Muscle of leg (tissue), 11 donors: Measurements from ENCODE around the gene TIPIN. TPM values are rescaled to one million over a fixed set of nuclear protein-coding genes. Genes with fewer than 3 reads are reported as not detected.
"Not testable (repeated sequence)": the region's sequence is repeated elsewhere in the genome, so short reads cannot be mapped to it uniquely, and the experiment has no call there.

Experiments used
- DNase-seq: peaks from one replicate; pipeline ENCODE4 v3.0.0; 2013
- H3K27ac ChIP-seq: one replicate; pipeline ENCODE4 v1.5.1; 2013; ENCODE audit warnings: mild to moderate bottlenecking, low read length, control low read depth
- H3K27me3 ChIP-seq: one replicate; pipeline ENCODE4 v1.6.1; 2013; ENCODE audit warnings: low read length; ENCODE audit not compliant: control insufficient read depth, insufficient read depth
- H3K36me3 ChIP-seq: one replicate; pipeline ENCODE4 v1.6.1; 2013; ENCODE audit warnings: low read length; ENCODE audit not compliant: control insufficient read depth, insufficient read depth
- H3K4me1 ChIP-seq: one replicate; pipeline ENCODE4 v1.6.1; 2013; ENCODE audit warnings: low read length; ENCODE audit not compliant: control insufficient read depth, insufficient read depth
- H3K4me3 ChIP-seq: one replicate; pipeline ENCODE4 v1.5.1; 2013; ENCODE audit warnings: low read length, control low read depth
- H3K9me3 ChIP-seq: replicated peaks from 2 replicates; pipeline ENCODE4 v1.6.1; 2013; ENCODE audit warnings: low read depth, low read length; ENCODE audit not compliant: control insufficient read depth
- WGBS: methylation state at CpG from one replicate; pipeline ENCODE4 v1.1.5; 2013; ENCODE audit warnings: missing lambda C conversion rate; ENCODE audit not compliant: insufficient coverage; 5-methylcytosine and 5-hydroxymethylcytosine counted together
- polyA plus RNA-seq, 8 donors: library from polyadenylated mRNA; unstranded; fragments of 120-200 nt; gene quantifications; one replicate each; pipeline versions ENCODE4 v1.2.1 to v1.2.3, GENCODE V29; 2013; ENCODE audit warnings: inconsistent platforms in 1 of 8, low replicate concordance in 1 of 8; ENCODE audit not compliant: insufficient read length in 8 of 8, insufficient read depth in 1 of 8
- total RNA-seq: library from RNA; stranded (reverse); fragments of 120-200 nt; gene quantifications from one replicate; pipeline ENCODE4 v1.2.4, GENCODE V29; 2013

The TIPIN gene
- total and polyA plus RNA-seq, 9 donors = 9.1 to 12.7 (median 11.0) TPM

DNA sequence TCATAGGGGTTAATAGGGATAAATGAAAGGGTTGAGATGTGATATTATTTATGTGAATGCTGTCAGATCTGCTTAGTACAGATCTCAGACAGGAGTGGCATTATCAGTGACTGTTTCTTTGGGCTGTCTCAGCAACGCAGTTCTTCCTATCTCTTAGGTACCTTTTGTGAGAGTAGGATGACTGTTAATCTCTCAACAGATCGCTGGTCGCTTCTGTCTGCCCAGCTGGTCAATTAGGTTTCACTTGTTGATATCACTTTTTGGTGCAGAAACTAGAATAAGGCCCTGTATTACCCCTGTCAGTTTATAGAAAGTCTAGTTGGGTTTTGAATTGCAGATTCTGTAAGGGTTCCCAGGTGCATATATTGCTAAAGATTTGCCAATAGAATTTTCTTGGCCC lies 46.7 kb downstream of the TIPIN start:
- Histone ChIP-seq H3K27me3 (no peaks in the 10 kb centered on the region), H3K4me1 (no peaks in the 10 kb centered on the region), H3K4me3 (no peak overlapping the region), H3K9me3 (no peaks in the 10 kb centered on the region), H3K27ac (no peak overlapping the region), H3K36me3 (peaks cover 55% of the 10 kb centered on the region)
- WGBS = 100% methylated on average over 2 of the region's 3 CpGs
- no peak for DNase-seq

DNA sequence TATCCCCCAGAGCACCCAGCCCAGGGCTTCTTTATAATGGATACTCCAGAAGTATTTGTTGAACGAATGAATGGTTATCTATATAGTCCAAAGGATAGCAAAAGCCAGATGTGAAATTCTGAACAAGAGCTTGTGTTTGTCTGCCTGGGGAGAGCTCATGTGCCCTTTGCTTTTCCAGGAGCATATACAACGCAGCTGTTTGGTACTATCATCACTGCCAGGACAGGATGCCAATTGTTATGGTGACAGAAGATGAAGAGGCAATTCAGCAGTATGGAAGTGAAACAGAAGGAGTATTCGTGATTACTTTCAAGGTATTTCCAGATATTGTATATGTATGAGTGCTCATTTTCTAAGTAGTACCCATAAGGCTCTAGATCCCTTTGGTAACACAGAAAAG lies 48.0 kb downstream of the TIPIN start:
- H3K4me1 ChIP-seq = no peaks in the 10 kb centered on the region
- no peaks in the 10 kb centered on the region for H3K27me3 ChIP-seq
- WGBS = 72% methylated on average over 2 of the region's 3 CpGs
- no peaks in the 10 kb centered on the region for H3K9me3 ChIP-seq
- peak; percentile 54 for DNase-seq
- H3K36me3 ChIP-seq = peaks cover 47% of the 10 kb centered on the region
- H3K27ac ChIP-seq = no peak overlapping the region
- H3K4me3 ChIP-seq = no peak overlapping the region

DNA sequence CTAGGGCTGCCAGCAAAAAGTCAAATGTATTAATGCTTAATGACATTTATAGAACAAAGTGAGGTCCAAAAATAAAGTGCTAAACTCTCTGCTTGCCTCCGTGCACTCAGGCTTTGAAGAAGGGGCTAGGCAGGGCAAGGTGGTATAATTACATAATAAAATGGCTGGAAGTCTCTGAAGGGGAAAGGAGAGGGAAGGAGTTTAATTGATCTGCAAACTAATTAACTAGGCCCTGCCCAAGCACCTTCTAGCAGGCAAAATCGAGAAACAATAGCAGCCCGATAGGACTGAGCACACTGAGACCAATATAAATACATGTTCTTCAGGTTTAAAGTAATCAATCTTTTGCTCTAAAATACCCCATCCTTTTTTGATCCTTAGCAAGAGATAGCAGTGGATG lies 50.1 kb downstream of the TIPIN start:
- Histone ChIP-seq H3K4me1 (no peaks in the 10 kb centered on the region), H3K4me3 (no peak overlapping the region), H3K27ac (no peak overlapping the region), H3K36me3 (peaks cover 34% of the 10 kb centered on the region), H3K9me3 (no peaks in the 10 kb centered on the region), H3K27me3 (no peaks in the 10 kb centered on the region)
- no peak for DNase-seq
- WGBS = no CpG with 5 or more reads among the region's 3 CpGs

DNA sequence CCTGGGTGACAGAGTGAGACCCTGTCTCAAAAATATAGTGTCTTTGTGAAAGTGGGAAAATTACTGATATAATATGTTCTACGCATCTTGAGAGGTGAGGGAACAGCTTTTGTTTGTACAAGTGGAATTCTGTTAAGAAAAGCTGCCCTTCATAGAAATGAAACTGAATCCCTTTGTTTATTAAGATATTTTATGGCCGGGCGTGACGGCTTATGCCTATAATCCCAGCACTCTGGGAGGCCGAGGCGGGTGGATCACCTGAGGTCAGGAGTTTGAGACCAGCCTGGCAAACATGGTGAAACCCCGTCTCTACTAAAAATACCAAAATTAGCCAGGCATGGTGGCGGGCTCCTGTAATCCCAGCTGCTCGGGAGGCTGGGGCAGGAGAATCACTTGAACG lies 52.1 kb downstream of the TIPIN start:
- WGBS = 96% methylated on average over 3 of the region's 10 CpGs
- not testable (repeated sequence) for H3K27me3 ChIP-seq, H3K4me1 ChIP-seq, DNase-seq, H3K27ac ChIP-seq, H3K4me3 ChIP-seq, H3K9me3 ChIP-seq
- H3K36me3 ChIP-seq = peaks cover 26% of the 10 kb centered on the region

DNA sequence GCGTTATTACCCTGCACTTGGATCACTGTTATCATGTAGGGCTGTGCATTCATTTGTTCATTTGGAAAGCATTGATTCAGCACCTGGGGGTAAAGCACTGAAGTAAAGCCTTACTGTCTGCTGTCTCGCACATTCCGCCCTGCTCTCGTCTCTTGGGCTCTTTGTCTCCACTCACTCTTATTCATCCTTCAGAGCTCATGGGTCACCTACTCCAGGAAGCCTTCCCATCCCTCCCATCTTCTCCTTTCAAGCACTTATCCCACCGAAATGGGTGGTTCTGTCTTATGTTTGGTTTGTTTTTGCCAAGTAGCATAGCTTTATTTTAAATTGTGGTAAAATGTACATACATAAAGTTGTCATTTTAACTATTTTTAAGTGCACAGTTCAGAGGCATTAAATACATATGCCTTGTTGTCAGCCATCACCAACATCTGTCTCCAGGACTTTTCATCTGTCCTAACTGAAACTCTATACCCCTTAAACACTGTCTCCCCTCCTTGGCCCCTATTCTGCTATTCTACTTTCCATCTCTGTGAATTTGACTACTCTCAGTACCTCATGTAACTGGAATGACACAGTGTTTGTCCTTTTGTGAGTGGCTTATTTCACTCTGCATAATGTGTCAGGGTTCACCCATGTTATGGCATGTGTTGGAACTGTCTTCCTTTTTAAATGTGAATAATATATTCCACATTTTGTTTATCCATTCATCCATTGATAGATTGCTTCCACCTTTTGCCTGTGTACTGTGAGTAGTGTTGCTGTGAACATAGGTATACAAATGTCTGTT lies 53.8 kb downstream of the TIPIN start:
- no peak for DNase-seq
- H3K9me3 ChIP-seq = no peaks in the 10 kb centered on the region
- no peaks in the 10 kb centered on the region for H3K4me1 ChIP-seq
- H3K27ac ChIP-seq = no peak overlapping the region
- no peak overlapping the region for H3K4me3 ChIP-seq
- peaks cover 18% of the 10 kb centered on the region for H3K36me3 ChIP-seq
- 92% methylated on average over 1 of the region's 5 CpGs for WGBS
- H3K27me3 ChIP-seq = no peaks in the 10 kb centered on the region

DNA sequence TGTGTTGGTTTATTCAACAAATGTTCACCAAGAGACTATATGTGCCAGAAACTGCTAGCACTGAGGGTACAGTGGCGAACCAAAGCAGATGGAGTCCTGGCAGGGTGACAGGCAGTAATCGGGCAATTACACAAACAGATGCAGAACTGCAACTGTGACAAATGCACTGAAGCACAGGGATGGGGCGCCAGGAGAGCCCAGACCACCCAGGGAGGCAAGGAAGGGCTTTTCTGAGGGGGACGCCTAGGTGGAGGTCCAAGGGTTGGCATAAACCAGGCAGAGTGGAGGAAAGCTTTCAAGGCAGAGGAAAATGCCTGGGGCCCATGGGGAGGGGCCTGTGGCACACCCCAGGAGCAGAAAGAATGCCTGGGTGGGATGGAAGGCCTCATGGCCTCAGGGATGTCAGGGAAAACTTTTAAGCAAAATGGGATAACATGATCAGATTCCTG lies 57.7 kb downstream of the TIPIN start:
- 54% methylated on average over 4 of the region's 4 CpGs for WGBS
- no peaks in the 10 kb centered on the region for H3K9me3 ChIP-seq
- H3K27ac ChIP-seq = no peak overlapping the region
- no peak overlapping the region for H3K4me3 ChIP-seq
- no peaks in the 10 kb centered on the region for H3K27me3 ChIP-seq
- DNase-seq = peak; percentile 87
- H3K36me3 ChIP-seq = peaks cover 6% of the 10 kb centered on the region
- H3K4me1 ChIP-seq = peaks cover 11% of the 10 kb centered on the region

DNA sequence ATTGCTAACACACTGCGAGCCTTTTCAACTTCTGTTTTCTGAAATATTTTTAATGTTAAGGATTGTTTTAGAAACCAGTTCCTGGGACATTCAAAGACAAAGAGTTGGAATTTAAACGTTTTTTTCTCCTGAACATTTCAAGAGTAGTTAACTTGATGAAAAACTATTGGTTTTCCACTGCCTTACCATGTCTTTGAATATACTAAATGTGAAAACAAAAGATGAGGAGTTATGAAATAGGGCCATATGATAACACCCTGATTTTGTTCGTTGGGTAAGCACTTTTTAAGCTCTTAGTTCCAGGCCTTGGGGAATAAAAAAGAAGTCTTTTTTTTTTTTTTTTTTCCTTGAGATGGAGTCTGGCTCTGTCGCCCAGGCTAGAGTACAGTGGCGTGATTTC lies 60.3 kb downstream of the TIPIN start:
- no peak overlapping the region for H3K4me3 ChIP-seq
- peaks cover 6% of the 10 kb centered on the region for H3K36me3 ChIP-seq
- H3K9me3 ChIP-seq = no peaks in the 10 kb centered on the region
- H3K27me3 ChIP-seq = no peaks in the 10 kb centered on the region
- DNase-seq = no peak
- H3K4me1 ChIP-seq = peaks cover 19% of the 10 kb centered on the region
- H3K27ac ChIP-seq = no peak overlapping the region
- WGBS = no CpG with 5 or more reads among the region's 5 CpGs

DNA sequence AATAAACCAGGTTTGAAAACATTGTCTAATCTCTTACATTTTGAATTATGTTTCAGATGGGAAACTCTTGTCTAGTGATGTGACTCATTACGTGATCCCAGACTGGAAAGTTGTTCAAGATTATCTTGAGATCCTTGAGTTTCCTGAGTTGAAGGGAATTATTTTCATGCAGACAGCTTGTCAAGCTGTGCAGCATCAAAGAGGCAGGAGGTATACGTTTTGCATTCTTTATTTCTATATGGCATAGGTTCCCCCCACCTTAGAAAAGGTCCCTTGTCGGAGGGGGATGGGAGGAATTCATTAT lies 61.6 kb downstream of the TIPIN start:
- Histone ChIP-seq H3K27ac (no peak overlapping the region), H3K9me3 (no peaks in the 10 kb centered on the region), H3K4me3 (no peak overlapping the region), H3K4me1 (peaks cover 19% of the 10 kb centered on the region), H3K27me3 (no peaks in the 10 kb centered on the region), H3K36me3 (peaks cover 3% of the 10 kb centered on the region)
- DNase-seq = no peak
- WGBS = no CpG with 5 or more reads among the region's 3 CpGs

DNA sequence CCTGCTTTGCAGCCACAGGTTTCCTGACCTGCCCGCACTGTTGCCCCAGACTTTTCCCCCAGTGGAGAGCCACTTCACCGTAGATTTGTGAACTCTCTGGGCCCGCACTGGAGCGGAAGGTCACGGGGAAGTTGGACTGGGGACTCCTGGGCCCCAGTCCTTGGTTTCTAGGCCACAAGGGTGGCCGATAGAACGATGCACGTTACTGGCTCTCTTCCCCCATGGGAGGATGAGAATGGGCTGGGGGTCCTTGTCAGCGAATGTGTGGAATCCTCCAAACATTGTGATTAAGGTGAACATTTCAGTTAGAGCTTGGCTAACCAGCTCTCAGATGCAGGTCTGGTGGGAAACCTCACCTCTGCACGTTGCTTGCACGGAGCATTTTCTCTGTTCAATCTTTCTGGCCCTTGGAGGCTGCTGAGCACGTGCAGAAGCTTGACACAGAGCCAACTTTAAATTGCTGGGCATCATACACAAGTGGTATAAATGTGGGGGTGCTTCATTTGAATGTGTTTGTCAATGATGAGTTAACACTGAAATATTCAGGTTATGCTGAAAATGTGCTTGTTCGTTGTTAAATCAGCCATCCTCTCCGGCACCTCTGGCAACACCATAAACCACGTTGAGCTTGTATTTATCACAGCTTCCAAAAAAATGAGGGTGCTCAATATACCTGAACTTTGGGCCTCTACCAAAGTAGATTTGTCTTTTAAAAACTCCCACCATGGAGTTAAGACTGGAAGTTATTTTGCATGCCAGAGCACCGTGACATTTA lies 62.1 kb downstream of the TIPIN start:
- Histone ChIP-seq H3K27ac (peak overlapping the region; percentile 92), H3K4me3 (peak overlapping the region; percentile 71), H3K9me3 (no peaks in the 10 kb centered on the region), H3K4me1 (peaks cover 19% of the 10 kb centered on the region), H3K36me3 (peaks cover 3% of the 10 kb centered on the region), H3K27me3 (no peaks in the 10 kb centered on the region)
- 0% methylated on average over 12 of the region's 16 CpGs for WGBS
- DNase-seq = peak; percentile 53

DNA sequence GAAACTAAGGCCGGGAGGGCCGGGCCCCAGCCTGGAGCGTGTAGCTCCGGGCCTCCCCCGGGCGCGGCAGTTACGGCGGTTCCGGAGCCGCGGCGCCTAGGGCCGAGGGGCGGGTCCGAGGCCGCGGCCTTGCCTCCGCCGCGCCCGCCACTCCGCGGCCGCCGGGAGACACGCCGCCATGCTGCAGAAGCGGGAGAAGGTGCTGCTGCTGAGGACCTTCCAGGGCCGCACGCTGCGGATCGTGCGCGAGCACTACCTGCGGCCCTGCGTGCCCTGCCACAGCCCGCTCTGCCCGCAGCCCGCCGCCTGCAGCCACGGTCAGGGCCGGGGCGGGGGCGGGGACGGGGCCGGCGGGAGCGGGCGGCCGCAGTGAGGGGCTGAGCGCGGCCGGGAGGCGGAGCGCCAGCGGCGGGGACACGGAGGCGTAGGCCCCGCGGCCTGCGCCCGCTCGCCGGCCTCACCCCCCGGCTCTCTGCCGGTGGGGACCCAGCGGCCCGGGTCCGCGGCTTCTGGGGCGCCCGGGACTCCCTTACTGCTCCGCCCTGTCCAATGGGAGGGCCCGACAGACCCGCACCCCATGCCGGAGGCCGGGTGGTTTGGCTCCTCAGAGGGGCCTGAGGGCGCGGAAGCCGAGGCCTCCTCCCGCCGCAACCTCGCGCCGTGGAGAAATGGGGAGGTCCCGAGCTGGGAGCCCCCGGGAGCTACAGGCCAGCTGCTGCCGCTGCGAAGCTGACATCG lies 62.9 kb downstream of the TIPIN start, which contains the start of gene DIS3L:
DIS3L (plus strand) TSS at position 150 of the 738 bp plus-strand sequence; CDS start at position 179, 29 bp downstream.
- Histone ChIP-seq H3K36me3 (peaks cover 3% of the 10 kb centered on the region), H3K27ac (peak within 1 kb of the TSS; percentile 92), H3K4me3 (peak within 1 kb of the TSS; percentile 74), H3K27me3 (no peaks in the 10 kb centered on the region), H3K4me1 (peaks cover 26% of the 10 kb centered on the region), H3K9me3 (no peaks in the 10 kb centered on the region)
- DNase-seq = peak; percentile 79
- under 1% methylated on average over 92 of the region's 92 CpGs for WGBS
